HG02840 (cell line): ENCODE data around the gene CLASRP.
"Not testable (repeated sequence)": the region's sequence is repeated elsewhere in the genome, so short reads cannot be mapped to it uniquely, and the experiment has no call there.

Source experiments
- ATAC-seq: cut with Tn5 transposase; IDR thresholded peaks from one replicate; pipeline ENCODE4 v1.9.1; 2021; ENCODE audit warnings: mild to moderate bottlenecking, moderate library complexity, moderate number of reproducible peaks; ENCODE audit not compliant: unreplicated experiment, low FRiP score

Gene CLASRP, protein sequence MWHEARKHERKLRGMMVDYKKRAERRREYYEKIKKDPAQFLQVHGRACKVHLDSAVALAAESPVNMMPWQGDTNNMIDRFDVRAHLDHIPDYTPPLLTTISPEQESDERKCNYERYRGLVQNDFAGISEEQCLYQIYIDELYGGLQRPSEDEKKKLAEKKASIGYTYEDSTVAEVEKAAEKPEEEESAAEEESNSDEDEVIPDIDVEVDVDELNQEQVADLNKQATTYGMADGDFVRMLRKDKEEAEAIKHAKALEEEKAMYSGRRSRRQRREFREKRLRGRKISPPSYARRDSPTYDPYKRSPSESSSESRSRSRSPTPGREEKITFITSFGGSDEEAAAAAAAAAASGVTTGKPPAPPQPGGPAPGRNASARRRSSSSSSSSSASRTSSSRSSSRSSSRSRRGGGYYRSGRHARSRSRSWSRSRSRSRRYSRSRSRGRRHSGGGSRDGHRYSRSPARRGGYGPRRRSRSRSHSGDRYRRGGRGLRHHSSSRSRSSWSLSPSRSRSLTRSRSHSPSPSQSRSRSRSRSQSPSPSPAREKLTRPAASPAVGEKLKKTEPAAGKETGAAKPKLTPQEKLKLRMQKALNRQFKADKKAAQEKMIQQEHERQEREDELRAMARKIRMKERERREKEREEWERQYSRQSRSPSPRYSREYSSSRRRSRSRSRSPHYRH

DNA sequence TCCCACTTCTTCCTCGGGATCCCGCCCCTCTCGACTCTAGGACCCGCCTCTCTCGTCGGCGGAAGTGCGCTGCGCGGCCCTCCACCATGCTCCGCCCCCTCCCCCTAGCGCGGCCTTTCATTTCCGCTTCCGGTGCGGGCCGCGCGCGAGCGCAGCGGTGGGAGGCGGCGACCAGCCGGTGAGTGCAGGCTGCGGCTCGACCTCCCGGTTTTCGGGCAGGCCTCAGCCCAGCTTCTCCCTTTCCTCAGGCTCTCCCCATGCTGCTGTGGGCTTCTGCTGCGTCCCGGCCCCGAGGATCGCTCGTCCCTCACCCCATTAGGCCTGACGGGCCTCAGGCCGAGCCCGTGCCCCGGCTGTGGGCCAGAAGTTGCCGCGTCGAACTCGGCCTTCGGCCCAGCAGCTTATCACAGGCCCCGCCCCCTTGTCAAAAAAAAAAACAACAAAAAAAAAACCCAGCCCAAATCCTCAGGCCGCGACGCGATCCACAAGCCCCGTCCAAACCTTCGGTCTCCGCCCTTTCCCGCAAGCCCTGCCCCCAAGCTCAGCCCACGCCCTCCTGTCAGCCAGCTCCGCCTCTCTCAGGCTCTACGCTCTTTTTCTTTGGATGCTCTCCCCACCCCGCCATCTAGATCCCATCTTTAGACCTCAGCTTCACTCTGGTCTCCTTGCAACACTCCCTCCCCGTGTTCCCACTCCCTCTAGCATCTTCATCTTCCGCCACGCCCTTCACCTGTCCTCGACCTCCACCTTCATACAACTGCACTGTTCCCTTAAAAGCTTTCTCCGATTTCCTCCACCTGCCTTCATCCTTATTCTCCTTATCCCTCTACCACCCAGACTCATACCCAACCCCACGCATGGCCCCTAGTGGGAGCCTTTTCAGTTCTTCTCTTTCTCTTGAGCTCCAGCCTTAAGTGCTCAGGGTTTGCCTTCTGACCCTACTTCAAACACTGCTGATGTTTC, at the start of gene CLASRP:
Gene CLASRP (plus strand): TSS at position 115 of the 963 bp plus-strand sequence. CDS start 1,168 bp downstream, outside the sequence.
- peak; percentile 77 for ATAC-seq

DNA sequence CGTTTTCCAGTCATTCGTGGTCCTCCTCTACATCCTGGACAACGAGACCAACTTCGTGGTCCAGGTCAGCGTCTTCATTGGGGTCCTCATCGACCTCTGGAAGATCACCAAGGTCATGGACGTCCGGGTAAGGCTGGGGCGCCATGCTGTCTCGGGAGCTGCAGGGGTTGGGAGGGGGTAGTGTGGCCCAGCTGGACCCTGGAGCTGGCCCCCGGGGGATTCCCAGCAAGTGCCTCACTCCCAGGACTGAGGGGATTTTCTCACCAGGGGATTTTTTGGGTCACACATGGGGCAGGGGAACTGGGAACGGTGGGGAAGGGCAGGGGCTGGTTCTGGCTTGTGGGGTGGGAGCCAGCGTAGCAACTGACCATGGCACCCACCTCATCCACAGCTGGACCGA, 48.4 kb upstream of the CLASRP start:
- no peak for ATAC-seq

DNA sequence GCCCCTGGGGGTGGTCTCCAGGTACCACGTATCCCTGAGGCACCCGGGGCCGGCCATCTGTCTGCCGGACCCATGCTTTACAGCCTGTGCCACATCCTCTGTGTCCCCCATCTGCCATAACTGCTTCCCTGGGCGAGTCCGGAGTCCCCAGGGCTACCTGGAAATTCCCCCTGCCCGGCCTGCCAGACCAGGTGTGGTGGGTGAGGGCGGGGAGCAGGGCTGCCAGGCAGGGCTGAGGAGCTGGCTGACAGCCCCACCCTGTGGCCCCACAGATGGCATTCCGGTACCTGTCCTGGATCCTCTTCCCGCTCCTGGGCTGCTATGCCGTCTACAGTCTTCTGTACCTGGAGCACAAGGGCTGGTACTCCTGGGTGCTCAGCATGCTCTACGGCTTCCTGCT, 47.9 kb upstream of the CLASRP start:
- no peak for ATAC-seq

DNA sequence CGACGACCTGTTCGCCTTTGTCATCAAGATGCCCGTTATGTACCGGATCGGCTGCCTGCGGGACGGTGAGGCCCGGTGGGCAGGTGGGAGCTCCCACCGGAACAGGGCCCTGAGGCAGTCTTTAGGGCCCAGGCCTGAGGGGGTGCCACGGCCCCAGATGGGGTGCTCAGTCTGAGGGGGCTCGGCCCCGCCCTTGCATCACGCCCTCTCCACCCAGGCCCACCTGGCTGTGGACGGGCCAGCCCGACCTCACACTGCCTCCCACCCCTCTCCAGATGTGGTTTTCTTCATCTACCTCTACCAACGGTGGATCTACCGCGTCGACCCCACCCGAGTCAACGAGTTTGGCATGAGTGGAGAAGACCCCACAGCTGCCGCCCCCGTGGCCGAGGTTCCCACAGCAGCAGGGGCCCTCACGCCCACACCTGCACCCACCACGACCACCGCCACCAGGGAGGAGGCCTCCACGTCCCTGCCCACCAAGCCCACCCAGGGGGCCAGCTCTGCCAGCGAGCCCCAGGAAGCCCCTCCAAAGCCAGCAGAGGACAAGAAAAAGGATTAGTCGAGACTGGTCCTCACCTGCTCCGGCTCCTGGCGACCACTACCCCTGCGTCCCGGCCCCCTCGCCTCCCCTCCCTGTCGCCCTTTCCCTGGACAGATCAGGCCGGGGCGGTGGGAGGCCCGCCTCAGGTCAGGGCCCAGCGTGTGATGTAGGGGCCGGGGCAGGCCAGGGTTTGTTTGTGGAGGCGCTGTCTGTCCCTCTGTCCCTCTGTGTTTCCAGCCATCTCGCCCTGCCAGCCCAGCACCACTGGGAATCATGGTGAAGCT, 46.3 kb upstream of the CLASRP start:
- ATAC-seq: no peak

DNA sequence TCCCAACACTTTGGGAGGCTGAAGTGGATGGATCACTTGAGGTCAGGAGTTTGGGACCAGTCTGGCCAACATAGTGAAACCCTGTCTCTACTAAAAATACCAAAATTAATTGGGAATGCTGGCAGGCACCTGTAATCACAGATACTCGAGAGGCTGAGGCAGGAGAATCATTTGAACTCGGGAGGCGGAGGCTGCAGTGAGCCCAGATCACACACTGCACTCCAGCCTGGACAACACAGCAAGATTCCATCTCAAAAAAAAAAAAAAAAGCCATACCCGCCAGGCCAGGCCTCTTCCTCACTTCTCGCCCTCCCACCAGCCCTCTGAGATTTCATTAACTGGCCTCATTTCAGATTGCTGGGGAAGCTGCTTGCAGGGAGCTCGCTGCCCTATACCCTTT, 45.3 kb upstream of the CLASRP start:
- ATAC-seq: no peak

DNA sequence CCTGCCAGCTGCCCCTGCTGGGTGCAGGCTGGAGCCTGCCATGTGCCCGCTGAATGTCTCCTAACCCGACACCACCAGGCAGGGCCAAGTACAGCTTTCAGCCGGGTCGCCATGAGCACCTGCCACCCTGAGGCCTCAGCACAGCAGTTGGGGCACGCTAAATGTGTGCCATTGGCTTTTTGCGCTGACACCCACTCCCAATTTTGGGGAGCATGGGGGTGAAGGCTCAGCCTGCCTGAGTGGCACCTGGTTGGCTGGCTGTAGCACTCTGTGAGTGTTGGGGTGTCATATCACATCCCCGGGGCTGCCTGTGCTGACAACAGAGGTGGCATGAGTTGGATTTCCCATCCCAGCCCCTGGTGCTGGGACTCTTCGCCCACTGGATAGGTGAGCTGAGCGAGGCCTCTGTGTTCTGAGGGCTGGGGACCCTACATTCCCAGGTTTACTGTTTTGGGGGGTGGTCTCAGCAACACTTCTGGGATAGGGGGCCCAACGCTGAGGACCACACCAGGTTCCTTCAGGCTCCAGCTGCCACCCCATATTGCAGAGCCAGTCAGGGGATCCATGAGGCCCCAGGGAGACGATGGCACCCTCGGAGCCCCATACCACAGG, 44.8 kb upstream of the CLASRP start:
- no peak for ATAC-seq

DNA sequence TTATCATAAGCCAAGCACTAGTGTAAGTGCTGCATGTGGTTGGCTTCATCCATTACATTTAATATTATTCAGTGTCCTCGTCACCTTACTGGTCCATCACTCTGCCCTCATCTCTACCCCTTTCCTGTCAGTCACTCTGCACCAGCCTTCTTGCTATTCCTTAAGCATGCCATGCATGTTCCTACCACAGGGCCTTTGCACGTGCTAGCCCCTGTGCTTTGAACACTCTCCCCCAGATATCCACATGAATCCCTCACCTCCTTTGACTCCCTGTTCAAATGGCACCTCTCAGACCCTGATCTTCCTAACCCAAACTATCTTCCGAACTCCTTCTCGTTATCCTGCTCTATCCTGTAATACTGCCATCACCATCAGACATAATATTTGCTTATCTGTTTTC, 40.8 kb upstream of the CLASRP start:
- ATAC-seq: no peak

DNA sequence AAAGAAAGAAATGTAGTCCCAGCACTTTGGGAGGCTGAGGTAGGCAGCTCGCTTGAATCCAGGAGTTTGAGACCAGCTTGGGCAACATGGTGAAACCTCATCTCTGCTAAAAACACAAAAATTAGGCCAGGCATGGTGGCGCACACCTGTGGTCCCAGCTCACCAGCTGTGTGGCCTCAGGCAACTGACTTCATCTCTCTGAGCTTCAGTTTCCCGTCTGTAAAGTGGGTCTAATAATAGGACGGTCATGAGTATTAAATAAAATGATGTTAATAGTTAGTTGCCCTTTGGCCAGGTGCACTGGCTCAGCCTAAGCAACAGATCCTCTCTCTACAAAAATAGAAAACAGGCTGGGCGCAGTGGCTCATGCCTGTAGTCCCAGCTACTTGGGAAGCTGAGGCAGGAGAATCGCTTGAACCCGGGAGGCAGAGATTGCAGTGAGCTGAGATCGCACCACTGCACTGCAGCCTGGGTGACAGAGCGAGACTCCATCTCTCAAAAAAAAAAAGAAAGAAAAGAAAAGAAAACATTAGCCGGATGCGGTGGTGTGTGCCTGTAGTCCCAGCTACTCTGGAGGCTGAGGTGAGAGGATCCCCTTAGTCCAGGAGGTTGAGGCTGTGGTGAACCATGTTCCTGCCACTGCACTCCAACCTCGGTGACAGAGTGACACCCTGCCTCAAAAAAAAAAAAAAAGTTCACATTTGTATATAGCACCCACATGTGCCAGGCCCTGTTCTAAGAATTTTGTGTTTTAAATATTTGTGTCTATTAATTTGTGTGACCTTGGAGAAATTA, 39.5 kb upstream of the CLASRP start:
- ATAC-seq: not testable (repeated sequence)

DNA sequence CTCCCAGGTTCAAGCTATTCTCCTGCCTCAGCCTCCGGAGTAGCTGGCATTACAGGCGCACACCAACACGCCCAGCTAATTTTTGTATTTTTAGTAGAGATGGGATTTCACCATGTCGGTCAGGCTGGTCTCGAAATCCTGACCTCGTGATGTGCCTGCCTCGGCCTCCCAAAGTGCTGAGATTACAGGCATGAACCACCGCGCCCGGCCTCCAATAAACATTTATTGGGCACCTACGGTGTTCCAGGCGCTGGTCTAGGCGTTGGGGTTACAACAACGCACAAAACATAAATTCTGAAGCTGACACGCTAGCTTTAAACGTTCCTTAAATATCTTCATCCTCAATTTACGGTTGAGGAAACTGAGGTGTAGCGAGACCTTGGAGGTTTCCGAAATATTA, 38.2 kb upstream of the CLASRP start:
- ATAC-seq: not testable (repeated sequence)

DNA sequence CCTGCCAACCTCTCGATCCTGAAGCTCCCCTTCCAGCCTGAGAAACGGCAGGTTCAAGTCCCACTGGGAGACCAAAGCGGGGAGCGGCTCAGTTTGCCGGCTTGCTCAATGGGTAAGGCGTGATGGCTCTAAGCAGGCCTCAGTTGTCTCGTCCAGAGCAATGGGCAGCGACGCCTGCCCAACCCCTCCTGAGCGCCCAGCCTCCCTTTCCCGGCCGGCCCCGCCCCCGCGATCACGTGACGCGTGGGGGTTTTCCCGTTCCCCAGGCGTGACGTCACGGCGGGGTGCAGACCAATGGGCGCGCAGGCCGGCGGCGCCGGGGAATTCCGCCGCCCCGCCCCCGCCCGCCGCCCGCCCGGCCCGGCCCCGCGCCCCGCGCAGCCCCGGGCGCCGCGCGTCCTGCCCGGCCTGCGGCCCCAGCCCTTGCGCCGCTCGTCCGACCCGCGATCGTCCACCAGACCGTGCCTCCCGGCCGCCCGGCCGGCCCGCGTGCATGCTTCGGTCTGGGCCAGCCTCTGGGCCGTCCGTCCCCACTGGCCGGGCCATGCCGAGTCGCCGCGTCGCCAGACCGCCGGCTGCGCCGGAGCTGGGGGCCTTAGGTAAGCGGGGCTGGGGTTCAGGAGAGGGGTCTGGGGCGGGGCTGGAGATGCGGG, 37.6 kb upstream of the CLASRP start, which contains the start of gene RELB:
Gene RELB (plus strand): TSS at position 378 of the 653 bp plus-strand sequence. CDS start 116 bp downstream, at position 494.
- ATAC-seq: peak; percentile 53

DNA sequence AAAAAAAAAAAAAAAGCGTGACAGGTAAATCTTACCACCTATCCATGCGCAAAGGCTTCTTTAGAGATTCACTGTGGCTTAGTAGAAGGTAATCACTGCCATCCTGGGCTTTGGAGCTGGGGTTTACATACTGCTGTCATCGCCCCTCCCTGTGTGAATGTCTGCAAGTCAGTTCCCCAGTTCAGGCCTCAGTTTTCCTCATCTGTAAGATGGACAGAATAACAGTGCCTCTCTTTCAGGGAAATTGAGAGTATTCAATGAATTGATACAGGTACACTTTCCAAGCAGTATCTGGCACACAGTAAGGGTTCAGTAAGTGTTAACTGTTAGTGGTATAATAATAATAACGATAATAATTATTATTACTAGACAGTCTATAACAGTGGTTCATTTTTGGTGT, 35.4 kb upstream of the CLASRP start:
- ATAC-seq: no peak

DNA sequence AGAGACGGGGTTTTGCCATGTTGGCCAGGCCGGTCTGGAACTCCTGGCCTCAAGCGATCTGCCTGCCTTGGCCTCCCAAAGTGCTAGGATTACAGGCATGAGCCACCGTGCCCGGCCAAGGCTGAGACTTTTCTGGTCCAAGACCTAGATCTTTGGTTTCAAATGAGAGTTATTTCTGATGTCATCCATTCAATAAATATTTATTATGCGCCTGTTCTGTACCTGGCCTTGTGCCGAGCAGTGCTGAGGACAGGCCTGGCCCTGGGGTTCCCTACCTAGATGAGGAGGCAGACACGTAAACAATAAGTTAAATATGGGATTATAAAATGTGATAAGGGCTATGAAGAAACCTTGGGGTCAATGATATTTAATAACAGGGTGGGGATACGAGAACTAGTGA, 33.1 kb upstream of the CLASRP start:
- ATAC-seq: no peak

DNA sequence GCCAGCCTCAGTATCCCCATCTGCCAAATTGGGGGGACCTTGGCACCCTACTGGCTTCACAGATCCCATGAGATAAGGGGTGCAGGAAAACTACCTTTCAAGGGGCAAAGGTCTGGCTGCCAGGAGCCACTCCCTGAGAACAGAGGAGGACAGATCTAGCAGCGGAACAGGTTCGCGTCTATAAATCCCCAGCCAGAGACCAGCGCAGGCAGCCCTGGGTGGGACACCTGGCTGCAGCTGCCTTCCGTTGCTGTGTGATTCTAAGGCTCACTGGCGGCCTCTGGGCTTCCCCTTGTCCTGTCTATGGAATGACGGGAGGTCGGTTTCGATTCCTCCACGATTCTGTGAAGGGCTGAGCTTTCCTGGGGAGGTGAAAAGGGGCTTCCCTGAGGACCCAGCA, 30.3 kb upstream of the CLASRP start:
- ATAC-seq: no peak

DNA sequence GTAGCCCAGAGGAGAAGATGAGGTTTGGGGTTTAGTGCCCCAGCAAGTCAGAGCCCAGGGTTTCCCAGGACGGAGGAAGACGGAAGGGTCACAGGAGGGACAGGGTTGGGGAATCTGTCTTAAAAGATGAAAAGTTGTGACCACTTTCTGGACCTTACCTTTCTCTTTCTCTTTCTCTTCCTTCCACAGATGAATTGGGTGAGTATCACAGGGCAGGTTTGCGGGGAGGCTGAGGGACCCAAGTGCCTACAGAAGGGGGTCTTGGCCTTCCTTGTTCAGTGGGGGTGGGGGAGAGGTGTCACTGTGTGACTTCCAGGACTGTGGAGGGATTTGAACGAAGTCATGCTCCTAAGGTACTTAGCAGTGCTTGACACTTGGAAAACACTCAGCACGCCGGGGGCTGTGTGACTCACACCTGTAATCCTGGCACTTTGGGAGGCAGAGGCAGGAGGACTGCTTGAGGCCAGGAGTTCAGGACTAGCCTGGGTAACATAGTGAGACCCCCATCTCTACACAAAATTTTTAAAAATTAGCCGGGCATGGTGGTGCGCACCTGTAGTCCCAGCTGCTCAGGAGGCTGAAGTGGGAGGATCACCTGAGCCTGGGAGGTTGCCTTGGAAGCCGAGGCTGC, 29.1 kb upstream of the CLASRP start:
- ATAC-seq: no peak

DNA sequence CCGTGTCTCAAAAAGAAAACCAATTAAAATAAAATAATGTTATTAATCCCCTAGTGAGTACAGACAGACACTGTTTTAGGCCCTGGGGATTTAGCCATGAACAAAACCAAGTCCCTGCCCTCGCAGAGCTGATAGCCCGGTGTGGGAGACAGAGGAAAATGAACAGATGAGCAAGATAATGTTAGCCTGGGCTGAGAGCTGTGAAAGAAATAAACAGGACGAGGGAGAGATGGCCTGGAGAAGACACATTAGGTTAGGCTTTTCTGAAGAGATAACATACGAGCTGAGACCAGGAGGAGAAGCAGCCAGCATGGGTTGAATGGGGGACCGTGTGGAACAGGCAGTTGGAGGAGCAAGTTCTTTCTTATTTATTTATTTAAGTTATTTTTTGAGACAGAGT, 28.5 kb upstream of the CLASRP start:
- no peak for ATAC-seq

DNA sequence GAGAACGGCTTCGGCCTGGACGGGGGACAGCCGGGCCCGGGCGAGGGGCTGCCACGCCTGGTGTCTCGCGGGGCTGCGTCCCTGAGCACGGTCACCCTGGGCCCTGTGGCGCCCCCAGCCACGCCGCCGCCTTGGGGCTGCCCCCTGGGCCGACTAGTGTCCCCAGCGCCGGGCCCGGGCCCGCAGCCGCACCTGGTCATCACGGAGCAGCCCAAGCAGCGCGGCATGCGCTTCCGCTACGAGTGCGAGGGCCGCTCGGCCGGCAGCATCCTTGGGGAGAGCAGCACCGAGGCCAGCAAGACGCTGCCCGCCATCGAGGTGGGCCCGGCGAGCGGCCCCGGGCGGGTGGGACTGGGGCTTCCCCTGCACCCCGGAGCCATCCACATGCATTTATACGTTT, 26.9 kb upstream of the CLASRP start:
- ATAC-seq: no peak

DNA sequence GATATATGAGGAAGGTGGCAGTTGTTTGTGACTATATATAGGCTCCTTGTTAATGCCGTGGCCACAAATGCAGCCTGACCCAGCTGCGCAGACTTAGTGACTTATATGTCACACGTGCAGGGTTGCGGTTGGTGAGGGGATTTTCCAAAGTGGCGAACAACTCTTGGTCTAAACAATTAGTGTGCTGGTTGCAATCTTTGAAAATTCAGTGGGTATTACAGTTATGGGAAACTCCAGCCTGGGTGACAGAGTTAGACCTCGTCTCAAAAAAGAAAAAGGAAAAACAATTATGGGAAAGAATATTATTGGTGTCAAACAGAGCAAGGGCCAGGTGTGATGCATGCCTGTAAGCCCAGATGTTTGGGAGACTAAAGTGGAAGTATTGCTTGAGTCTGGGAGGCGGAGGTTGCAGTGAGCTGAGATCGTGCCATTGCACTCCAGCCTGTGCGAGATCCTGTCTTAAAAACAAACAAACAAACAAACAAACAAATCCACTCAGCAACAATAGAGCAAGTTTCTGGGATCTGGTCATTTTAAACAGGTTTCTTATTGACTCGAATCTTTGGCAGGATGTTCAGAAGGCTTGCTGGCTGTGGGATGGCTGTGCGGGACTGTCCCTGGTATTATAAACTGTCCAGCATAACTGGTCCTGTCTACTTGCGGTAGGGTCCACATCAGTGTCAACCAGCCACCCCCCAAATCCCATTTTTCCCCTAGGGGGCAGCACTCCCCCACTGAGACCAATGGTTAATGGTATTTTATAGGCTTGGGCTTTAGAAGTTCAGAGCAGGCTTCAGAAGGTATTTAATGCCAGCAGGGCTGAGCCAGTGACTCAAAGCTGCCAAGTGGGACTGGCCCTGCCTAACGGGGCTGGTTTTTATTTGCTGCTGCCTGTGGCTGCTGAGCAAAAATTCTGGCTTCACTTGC, 22.2 kb upstream of the CLASRP start:
- ATAC-seq: peak; percentile 70
